ENCODE data around the gene PRKRIP1. TPM values are rescaled to one million over a fixed set of nuclear protein-coding genes. Genes with fewer than 3 reads are reported as not detected.
A peak's percentile ranks its signal among the peaks of the same experiment; 100 is the strongest.
"Not testable (repeated sequence)": the region's sequence is repeated elsewhere in the genome, so short reads cannot be mapped to it uniquely, and the experiment has no call there.

The PRKRIP1 gene, protein sequence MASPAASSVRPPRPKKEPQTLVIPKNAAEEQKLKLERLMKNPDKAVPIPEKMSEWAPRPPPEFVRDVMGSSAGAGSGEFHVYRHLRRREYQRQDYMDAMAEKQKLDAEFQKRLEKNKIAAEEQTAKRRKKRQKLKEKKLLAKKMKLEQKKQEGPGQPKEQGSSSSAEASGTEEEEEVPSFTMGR
- polyA plus RNA-seq (ENCODE audit: insufficient read length in 12 of 12): 10 to 100 TPM in 11 of 12 donors, not detected in 1; 23.2 to 37.2 (median 25.2) TPM
- long read RNA-seq, donor 1, partial matches to known transcripts: 274 of 301 reads
- long read RNA-seq, donor 1, other reads (novel, unspliced or antisense): 21 of 301 reads
- long read RNA-seq, donor 2, transcript PRKRIP1-201 (6 exons, 2,159 nt): major isoform, 7 of 8 reads
- long read RNA-seq, donor 2, partial matches to known transcripts: 0 of 8 reads
- long read RNA-seq, donor 2, other reads (novel, unspliced or antisense): 0 of 8 reads
- long read RNA-seq, donor 3, transcript PRKRIP1-201 (6 exons, 2,159 nt): major isoform, 5 of 107 reads
- long read RNA-seq, donor 3, partial matches to known transcripts: 94 of 107 reads
- long read RNA-seq, donor 3, other reads (novel, unspliced or antisense): 6 of 107 reads
- long read RNA-seq, donor 4, partial matches to known transcripts: 0 of 4 reads
- long read RNA-seq, donor 4, other reads (novel, unspliced or antisense): 0 of 4 reads
- long read RNA-seq, donor 5, transcript PRKRIP1-201 (6 exons, 2,159 nt): major isoform, 8 of 436 reads
- long read RNA-seq, donor 5, partial matches to known transcripts: 408 of 436 reads
- long read RNA-seq, donor 5, other reads (novel, unspliced or antisense): 19 of 436 reads
- long read RNA-seq, donor 6, partial matches to known transcripts: 0 of 4 reads
- long read RNA-seq, donor 6, other reads (novel, unspliced or antisense): 0 of 4 reads
- long read RNA-seq, donor 7, partial matches to known transcripts: 0 of 4 reads
- long read RNA-seq, donor 7, other reads (novel, unspliced or antisense): 0 of 4 reads
- long read RNA-seq, donor 8, transcript PRKRIP1-201 (6 exons, 2,159 nt): major isoform, 5 of 185 reads
- long read RNA-seq, donor 8, partial matches to known transcripts: 166 of 185 reads
- long read RNA-seq, donor 8, other reads (novel, unspliced or antisense): 13 of 185 reads
- long read RNA-seq, donor 9, partial matches to known transcripts: 136 of 139 reads
- long read RNA-seq, donor 9, other reads (novel, unspliced or antisense): 0 of 139 reads
- long read RNA-seq, donor 10, partial matches to known transcripts: 51 of 184 reads
- long read RNA-seq, donor 10, other reads (novel, unspliced or antisense): 129 of 184 reads
- long read RNA-seq, donor 11, partial matches to known transcripts: 156 of 176 reads
- long read RNA-seq, donor 11, other reads (novel, unspliced or antisense): 17 of 176 reads

DNA sequence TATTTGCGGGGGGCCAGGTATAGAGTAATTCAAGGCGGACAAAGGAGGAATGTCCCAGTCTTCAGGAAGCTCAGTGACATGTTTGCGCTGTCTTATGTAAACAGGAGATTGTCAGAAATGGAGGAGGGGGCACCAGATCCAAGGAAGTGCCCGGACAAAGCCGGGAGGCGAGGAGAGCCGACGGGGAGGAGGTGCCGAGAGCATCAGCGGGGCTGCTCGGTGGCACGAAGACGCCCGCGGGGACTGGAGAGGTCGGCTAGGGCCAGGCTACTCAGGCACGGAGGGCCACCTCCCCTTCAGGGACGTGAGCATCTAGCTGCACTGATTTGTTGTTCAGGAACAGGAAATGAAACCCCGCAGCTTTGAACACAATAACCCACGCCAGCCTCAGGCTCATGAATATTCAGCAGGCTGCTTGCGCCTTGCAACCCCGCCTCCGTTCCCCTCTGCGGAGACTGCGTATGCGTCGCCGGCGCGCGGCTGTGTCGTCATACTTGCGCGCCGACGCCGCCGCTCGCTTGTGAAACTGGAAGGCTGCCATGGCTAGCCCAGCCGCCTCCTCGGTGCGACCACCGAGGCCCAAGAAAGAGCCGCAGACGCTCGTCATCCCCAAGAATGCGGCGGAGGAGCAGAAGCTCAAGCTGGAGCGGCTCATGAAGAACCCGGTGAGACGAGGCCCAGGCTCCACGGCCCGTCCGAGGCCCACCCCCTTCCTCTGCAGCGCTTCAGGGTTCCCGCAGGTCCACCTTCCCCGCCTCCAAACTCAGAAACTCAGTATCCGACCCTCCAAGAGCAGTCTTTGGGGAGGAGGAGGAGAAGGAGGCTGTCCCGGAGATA, at the start of gene PRKRIP1:
Gene PRKRIP1, plus strand, starts transcription at position 491 of the 837 bp plus-strand sequence. Its CDS starts 49 bp downstream, at position 540.
- DNase-seq: peak; percentile 87

DNA sequence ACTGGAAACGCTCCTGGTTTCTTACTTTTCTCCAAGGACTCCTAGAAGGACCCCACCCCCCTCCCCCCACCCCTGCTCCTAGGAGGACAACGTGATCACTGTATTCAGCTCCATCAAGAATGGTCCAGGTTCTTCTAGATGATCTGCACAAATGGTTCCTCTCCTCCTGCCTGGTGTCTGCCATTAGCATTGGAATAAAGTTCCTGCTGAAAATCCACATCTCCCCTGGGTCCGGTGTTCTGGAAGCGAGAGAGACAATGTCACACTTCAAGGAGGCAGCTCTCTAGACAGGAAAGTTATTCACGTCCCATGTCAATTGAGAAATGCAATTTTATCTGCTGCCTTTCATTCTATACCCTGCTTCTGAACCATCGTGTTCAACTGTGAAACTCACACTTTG, 49.2 kb upstream of the PRKRIP1 start:
- DNase-seq: not testable (repeated sequence)

DNA sequence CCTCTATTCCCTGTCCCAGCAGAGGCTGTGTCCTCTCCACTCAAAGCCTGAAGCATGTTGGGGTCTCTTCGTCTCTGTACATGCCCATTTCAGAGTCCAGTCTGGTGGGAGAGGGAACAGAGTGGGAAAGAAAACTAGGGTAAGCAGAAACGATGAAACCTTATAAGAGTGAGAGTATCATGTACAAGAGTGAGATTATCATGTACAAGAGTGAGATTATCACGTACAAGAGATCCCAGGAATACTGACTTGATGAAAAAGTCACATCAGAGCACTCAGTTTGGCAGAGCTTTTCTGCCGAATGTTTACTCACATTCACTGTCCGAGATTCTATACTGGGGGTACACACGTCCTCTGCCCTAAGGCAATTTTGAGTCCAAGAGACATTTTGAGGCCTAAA, 39.8 kb upstream of the PRKRIP1 start, which contains the start of gene SPDYE6:
Gene SPDYE6, minus strand, starts transcription at position 101 of the 400 bp plus-strand sequence. CDS start 421 bp downstream, outside the sequence.
- not testable (repeated sequence) for DNase-seq

DNA sequence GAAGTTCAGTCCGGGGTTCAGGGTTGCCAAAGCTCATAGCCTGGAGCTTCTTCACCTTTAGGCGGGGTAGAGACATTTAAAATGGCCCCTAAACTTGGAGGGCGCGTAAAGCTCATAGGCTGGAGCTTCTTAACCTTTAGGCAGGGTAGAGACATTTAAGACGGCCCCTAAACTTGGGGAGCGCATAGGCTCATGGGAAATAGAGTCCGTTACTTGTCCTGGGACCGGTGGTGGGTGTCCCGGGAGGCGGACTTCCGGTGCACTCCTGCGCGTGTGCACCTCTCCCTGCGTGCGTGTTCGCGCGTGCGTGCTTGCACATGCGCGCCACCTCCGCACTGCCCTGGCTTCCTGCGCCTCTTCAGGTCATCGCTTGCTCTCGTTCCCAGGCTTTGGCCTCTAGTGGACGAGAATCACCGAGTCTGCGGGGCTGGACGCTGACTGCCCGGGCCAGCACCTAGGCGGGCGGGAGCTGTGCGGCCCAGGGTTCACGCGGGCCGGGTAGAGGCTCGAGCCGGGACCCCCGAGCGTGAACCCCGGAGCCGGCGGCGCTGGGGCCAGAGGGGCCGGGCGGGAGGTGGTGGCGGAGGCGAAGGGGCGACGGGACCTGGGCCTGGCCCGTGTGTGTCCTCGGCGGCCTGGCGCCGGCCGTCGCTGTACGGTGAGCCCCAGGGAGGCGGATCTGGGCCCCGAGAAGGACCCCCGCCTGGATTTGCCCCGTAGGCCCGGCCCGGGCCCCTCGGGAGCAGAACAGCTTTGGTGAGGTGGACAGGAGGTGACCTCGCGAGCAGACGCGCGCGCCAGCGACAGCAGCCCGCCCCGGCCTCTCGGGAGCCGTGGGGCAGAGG, 32.4 kb upstream of the PRKRIP1 start:
- peak; percentile 96 for DNase-seq

DNA sequence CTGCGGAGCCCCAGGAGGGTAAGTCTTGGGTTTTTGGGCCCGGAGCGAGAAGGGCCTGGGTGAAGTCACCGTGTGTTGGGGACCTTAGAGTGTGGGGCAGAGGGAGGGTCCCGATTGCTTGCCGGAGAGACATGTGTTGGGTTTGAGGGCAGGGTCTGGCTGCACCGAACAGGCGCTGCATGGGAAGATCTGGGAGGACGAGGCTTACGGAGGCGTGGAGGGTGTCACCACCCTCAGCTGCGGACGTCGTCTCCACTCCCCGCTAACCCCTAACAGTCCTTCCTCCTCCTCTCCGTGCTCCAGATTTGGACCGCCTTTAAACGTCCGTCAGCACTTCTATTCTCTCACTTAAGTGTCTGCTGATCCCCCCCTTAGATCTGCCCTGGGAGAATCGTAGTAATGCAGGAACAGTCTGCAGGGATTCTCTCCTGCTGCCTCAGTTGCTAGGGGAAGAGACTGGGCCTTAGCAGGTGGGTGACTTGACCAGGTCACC, 31.7 kb upstream of the PRKRIP1 start:
- DNase-seq: not testable (repeated sequence)

DNA sequence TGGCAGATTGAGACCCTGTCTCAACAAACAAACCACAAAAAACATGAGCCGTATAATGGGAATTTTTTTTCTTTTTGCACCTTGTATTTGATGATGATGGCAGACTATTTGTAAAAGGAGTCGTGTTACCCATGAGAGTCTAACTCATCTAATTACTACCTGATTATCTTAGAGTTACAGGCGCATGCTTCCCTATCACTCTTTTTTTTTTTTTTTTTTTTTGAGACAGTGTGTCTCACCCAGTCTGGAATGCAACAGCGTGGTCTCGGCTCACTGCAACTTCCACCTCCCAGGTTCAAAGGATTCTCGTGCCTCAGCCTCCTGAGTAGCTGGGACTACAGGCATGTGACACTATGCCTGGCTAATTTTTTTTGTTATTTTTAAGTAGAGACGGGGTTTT, 30.8 kb upstream of the PRKRIP1 start:
- DNase-seq: not testable (repeated sequence)

DNA sequence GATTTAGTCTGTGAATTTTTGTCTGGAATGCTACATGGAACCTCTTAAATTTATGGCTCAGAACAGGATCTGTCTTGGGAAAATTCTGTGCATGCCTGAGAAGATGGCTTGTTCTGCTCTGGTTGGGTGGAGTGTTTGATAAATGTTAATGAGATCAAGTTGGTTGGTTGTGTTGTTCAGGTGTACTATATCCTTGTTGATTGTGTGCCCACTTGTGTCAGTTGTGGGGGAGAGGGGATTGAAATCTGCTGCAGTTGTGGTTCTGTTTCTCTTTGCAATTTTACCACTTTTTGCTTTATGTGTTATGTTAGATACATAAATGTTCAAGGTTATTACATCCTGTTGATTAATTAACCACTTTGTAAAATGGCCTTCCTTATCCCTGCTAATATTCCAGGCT, 26.1 kb upstream of the PRKRIP1 start:
- not testable (repeated sequence) for DNase-seq

DNA sequence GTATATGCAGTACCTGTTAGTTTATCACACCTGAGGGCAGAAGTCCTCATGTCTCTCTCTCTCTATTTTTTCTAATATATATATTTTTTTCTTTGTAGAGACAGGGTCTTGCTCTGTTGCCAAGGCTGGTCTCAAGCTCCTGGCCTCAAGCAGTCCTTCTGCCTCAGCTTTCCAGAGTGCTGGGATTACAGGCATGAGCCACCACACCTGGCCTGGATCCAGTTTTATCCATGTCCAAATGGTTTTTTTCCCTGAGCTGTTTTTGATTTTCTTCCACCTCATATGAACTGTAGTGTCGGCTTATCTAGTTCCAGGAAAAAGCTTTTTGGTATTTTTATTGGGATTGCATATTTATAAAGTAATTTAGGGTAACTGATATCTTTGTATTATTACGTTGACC, 23.4 kb upstream of the PRKRIP1 start:
- not testable (repeated sequence) for DNase-seq

DNA sequence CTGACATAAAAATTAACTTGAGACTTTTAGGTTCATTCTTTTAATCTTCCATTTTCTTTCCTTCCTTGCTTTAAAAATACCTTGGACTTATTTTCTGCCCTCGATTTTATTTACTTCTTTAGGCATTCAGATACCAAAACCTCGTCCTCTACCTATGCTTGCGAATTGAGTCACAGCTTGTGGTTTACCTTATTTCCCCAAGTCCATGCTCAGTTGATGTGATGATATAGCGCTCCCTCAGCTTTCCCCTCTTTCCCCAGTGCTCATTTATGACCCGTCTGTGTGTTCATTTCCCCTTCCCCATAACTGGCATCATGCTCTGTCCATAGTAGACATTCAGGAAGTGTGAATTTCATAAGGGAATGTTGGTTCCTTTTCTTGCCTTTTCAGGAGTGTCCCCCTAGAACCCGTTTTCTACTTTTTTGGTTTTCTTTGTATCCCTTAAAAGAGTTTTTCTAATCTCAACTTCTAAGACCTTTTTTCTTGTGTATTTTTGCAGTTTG, 19.1 kb upstream of the PRKRIP1 start:
- DNase-seq: no peak

DNA sequence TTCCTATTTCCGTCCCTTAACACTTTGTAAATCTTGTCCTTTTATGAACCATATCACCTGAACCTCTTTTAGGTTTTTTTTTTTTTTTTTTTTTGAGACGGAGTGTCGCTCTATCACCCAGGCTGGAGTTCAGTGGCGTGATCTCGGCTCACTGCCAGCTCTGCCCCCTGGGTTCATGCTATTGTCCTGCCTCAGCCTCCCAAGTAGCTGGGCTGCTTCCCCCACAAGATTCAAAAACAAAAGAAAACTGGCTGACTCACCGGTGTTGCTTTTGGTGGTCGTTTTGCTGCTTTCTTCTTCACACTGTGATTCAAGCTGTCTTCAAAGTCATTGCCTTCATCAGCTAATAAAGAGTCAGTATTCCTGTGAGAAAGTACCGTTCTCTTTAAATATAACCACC, 15.3 kb upstream of the PRKRIP1 start:
- DNase-seq: not testable (repeated sequence)

DNA sequence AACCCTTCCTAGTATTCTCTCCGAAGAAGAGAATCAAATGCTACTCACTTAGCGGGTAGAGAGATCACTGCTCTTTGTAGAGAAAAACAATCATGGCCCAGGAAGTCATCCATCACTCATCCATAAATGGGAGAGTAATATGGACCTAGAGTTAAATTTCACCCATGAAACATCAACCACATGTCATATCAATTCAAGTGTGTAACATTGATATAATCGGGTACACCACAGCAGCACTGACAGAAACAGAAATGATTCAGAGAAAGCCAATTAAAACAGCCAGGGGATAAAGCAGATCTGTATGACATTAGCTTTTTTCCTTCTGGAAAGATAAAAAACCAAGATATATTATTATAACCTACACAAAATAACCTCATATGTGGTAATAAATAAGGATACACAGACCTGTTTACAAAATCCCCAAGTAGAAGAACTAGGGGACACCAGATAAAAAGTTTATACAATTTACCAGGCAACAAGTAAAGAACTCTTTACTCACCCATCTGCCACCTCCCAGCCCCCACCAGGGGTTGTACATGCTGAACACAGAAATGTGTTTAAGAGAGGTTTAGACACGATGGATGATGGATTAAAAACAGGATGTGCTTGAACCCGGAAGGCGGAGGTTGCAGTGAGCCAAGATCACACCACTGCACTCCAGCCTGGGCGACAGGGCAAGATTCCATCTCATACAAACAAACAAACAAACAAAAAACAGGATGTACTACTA, 14.3 kb upstream of the PRKRIP1 start:
- not testable (repeated sequence) for DNase-seq

DNA sequence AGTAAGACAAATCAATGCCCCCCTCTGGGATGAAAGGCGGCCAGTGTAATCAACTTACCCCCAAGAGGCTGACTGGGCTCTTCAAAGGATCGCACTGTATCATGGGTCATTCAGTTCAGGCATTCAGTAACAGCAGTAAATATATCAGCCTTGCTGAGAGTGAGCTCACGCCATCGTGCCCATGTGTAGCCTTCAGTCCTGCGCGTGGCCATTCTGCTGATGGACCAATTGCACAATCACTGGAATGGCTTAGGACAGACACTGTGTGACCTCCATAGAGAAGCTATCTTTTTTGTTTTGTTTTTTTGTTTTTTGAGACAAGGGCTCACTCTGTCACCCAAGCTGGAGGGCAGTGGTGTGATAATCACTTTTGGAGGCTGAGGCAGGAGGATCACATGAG, 9.1 kb upstream of the PRKRIP1 start:
- DNase-seq: no peak

DNA sequence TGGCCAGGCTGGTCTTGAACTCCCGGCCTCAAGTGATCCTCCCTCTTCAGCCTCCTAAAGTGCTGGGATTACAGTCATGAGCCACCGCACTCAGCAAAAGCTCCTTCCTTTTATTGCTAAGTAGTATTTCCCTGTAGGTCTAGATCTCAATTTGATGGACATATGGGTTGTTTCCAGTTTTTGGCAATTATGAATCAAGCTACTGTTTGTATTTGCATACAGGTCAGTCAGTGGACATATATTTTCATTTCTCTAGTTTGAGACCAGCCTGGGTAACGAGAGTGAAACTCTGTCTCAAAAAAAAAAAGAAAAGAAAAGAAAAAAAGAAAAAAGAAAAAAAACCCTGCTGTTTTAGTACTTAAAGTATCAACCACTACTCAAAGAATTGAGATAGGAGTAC, 6.4 kb upstream of the PRKRIP1 start:
- no peak for DNase-seq

DNA sequence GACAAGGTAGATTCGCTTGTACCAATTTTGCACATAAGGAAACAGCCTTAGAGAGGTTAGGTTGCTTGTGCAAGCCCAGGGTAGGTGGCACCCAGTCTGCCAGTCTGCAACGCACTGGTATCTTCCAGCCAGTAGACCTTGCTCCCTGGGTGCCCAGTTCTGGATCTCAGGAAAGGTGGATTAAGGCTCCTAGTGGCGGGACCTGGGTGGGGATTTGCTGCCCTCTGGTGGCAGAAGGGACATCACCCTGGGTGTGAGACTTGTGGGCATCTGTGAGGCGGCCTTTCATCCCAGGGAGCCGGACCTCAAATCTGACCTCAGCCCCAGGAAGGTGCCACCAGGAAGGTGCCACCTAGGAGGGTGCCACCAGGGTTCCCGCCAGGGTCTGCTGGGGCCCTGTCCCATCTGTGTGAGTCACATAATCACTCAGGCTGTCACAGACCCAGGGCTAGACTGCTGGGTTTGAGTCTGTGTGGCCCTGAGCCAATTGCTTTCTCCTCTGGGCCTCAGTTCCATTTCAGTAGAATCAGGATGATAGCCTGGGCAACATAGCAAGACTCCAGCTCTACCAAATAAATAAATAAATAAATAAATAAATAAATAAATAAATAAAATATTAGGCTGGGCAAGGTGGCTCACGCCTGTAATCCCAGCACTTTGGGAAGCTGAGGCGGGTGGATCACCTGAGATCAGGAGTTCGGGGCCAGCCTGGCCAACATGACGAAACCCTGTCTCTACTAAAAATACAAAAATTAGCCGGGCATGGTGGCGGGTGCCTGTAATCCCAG, 5.3 kb upstream of the PRKRIP1 start:
- peak; percentile 72 for DNase-seq

DNA sequence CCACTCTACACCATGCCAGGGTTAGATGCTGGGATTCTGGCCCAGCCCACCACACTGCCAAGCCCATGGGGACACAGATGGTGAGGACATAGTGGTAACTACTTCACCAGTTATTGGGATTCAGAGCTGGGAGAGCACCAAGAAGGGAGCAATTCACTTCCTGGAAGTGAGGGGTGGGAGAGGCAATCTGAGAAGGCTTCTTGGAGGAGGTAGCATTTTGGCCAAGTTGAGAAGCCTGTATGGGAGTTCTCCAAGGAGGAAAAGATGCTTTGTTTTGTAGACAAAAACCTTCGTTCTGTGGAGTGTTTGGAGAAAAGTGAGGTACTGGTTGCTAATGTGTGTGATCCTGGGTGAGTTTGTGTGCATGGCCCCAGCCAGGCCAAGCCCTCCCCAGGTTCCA, 3.8 kb upstream of the PRKRIP1 start:
- DNase-seq: no peak

DNA sequence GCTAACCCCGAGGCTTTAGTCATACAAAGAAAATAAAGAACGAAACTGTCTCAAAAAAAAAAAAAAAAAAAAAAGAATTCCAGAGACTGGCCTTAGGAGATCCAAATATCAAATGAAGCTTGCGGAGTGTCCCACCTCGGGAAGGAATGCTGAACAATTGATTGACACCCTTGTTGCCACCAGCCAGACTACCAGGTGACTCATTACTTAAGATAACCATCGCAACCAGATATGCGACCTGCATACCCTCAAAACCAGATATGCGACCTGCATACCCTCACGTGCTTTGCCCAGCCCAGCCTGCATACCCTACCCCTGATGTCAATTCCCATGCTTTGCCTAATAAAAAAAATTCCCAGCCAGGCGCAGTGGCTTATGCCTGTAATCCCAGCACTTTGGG, 2.7 kb upstream of the PRKRIP1 start:
- DNase-seq: no peak

DNA sequence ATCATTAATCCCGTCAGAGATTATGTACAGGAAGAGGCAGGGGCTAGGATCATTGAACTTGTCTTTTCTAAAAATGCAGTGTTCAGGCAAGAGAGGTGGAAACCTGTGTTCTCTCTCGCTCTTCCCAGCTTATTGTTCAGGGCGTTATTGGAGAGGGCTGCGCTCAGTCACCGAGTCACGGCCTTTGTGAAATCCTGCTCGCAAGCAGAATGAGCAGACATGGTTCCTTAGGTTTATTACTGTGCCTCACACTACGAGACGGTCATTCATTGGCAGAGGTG, 631 bp upstream of the PRKRIP1 start:
- no peak for DNase-seq

DNA sequence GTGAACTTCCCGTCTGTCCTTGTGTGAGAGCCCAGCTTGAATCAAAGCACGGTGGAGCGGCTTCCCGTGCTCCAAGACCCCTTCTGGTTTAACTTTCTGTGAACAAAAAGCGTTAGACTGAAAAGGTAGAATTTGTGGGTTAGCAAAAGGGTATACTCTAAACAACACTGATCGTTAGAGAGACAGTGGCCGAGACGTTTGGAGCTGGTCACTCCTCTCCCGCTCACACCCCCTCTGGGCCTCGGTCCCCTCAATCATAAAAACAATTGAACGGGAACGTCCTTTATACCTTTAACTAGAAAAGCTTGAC, 502 bp downstream of the PRKRIP1 start:
- DNase-seq: no peak
